ENCODE measurements around the gene ARCN1. TPM values are rescaled to one million over a fixed set of nuclear protein-coding genes. Genes with fewer than 3 reads are reported as not detected.

ARCN1 gene
- total and polyA plus RNA-seq, 9 of the 15 experiments (the other 6 are each of a cell fraction or from before 2014, with no cell fraction given): 30.0 to 224 (median 76.4) TPM

- TF ChIP-seq DIDO1 (tag; IDR thresholded peaks at IDR 0.05; ENCODE audit: low read depth) (no peak), POLR2AphosphoS2 (IDR thresholded peaks at IDR 0.05; ENCODE audit: low read length) (no peak), SPI1 (IDR thresholded peaks at IDR 0.05; ENCODE audit: borderline replicate concordance, low read depth, low read length) (0 out of 2 replicates have a peak, but pooled peaks have one; percentile 16), THRB (CRISPR knock-in tag; conservative IDR thresholded peaks at IDR 0.05) (no peak), ZNF165 (CRISPR knock-in tag; IDR thresholded peaks at IDR 0.05; ENCODE audit: borderline replicate concordance) (no peak), RREB1 (CRISPR knock-in tag; IDR thresholded peaks at IDR 0.05) (no peak), GABPB2 (CRISPR knock-in tag; conservative IDR thresholded peaks at IDR 0.05) (no peak), ZBTB43 (CRISPR knock-in tag; IDR thresholded peaks at IDR 0.05) (no peak), L3MBTL2 (IDR thresholded peaks at IDR 0.05) (no peak), MTA1 (IDR thresholded peaks at IDR 0.05; ENCODE audit: borderline replicate concordance) (peak; percentile 41; the same call in 1 of the 2 replicates), ZNF280B (CRISPR knock-in tag; IDR thresholded peaks at IDR 0.05) (no peak), CHAMP1 (IDR thresholded peaks at IDR 0.05) (no peak)
These were observed 35.5 kb downstream of the ARCN1 start, which contains the start of gene PHLDB1 (continued) for GRCh38 chr11:118607401-118608359.

Data from K562 (cell line).